Endothelial cell of umbilical vein (primary cell): ENCODE results near the gene TSPOAP1. TPM values are rescaled to one million over a fixed set of nuclear protein-coding genes. Genes with fewer than 3 reads are reported as not detected.

Experiments
- BruUV-seq: library from RNA; stranded (reverse); fragments of 400-500 nt; replicated peaks from 2 replicates; lab custom pipeline; 2021; lab: Mats Ljungman, UMichigan
- CTCF ChIA-PET: fragments of 300-600, 350-600 bp; sonication (Branson Sonifier 250); formaldehyde crosslinking; loops from one replicate; lab custom pipeline; 2021; ENCODE audit warnings: antibody characterized with exemption, inconsistent platforms; lab: Charles Lee
- POLR2A ChIA-PET: fragments of 300-600, 350-600 bp; sonication (Branson Sonifier 250); formaldehyde crosslinking; loops from one replicate; lab custom pipeline; 2021; ENCODE audit warnings: antibody characterized with exemption, inconsistent platforms; lab: Charles Lee
- DNase-seq: peaks from one replicate; pipeline ENCODE4 v3.0.0-alpha.2; 2011; ENCODE audit warnings: low read depth, low spot score
- FAIRE-seq: peaks from 2 replicates; lab custom pipeline; 2011; peaks lifted over from hg19 to GRCh38; lab: Jason Lieb, UNC
- H2AFZ ChIP-seq: 2 replicates; pipeline ENCODE4 v1.6.0; 2012; ENCODE audit warnings: low read depth, low read length, control low read depth, inconsistent platforms
- H3K27ac ChIP-seq: 2 replicates; pipeline ENCODE4 v1.5.1; 2011; ENCODE audit warnings: low read depth, mild to moderate bottlenecking, control low read depth, low read length, moderate library complexity; ENCODE audit not compliant: insufficient read depth
- H3K27me3 ChIP-seq, 2 experiments: 2 replicates each; pipeline versions ENCODE4 v1.6.0 to v1.6.1; 2011; ENCODE audit warnings: low read length in 2 of 2, mixed read lengths in 1 of 2; ENCODE audit not compliant: control insufficient read depth in 2 of 2, insufficient read depth in 2 of 2
- H3K36me3 ChIP-seq, 2 experiments: 2 replicates in 1 of 2; 3 replicates in 1 of 2; pipeline ENCODE4 v1.5.1; 2011; ENCODE audit warnings: low read length in 2 of 2, mild to moderate bottlenecking in 1 of 2, moderate library complexity in 1 of 2; ENCODE audit not compliant: control insufficient read depth in 2 of 2, insufficient read depth in 2 of 2; ENCODE audit errors: extremely low read depth in 1 of 2
- H3K4me1 ChIP-seq: 3 replicates; pipeline ENCODE4 v1.5.1; 2011; ENCODE audit warnings: mild to moderate bottlenecking, low read length; ENCODE audit not compliant: control insufficient read depth, insufficient read depth; ENCODE audit errors: extremely low read depth
- H3K4me2 ChIP-seq: 2 replicates; pipeline ENCODE4 v1.6.1; 2011; ENCODE audit warnings: low read length, control low read depth, mixed read lengths; ENCODE audit not compliant: insufficient read depth
- H3K4me3 ChIP-seq, 3 experiments: fragments of 200-600 bp in 1 of 3; sonication (generic), shearing (Covaris generic) in 1 of 3; replicated peaks in 1 of 3; 2 replicates each; pipeline ENCODE4 v1.5.1; 2011 to 2016; ENCODE audit warnings: control low read depth in 3 of 3, low read length in 3 of 3, mild to moderate bottlenecking in 2 of 3, inconsistent platforms in 1 of 3, low read depth in 1 of 3, moderate library complexity in 1 of 3; ENCODE audit not compliant: insufficient read depth in 1 of 3
- H3K79me2 ChIP-seq: 2 replicates; pipeline ENCODE4 v1.6.0; 2012; ENCODE audit warnings: low read length, inconsistent platforms; ENCODE audit not compliant: control insufficient read depth, insufficient read depth
- H3K9ac ChIP-seq: replicated peaks from 2 replicates; pipeline ENCODE3; 2011; ENCODE audit warnings: low read length, control low read depth; ENCODE audit not compliant: insufficient read depth; ENCODE audit errors: extremely low read depth
- H3K9me1 ChIP-seq: replicated peaks from 3 replicates; pipeline ENCODE4 v1.6.0; 2011; ENCODE audit warnings: mild to moderate bottlenecking, low read length; ENCODE audit not compliant: control insufficient read depth, insufficient read depth; ENCODE audit errors: extremely low read depth
- H3K9me3 ChIP-seq: replicated peaks from 2 replicates; pipeline ENCODE4 v1.5.1; 2012; ENCODE audit warnings: low read length, inconsistent platforms; ENCODE audit not compliant: control insufficient read depth, insufficient read depth
- H4K20me1 ChIP-seq: replicated peaks from 2 replicates; pipeline ENCODE3; 2011; ENCODE audit warnings: mild to moderate bottlenecking, low read length; ENCODE audit not compliant: control insufficient read depth, insufficient read depth; ENCODE audit errors: extremely low read depth
- CTCF ChIP-seq, 2 donors: IDR thresholded peaks; 1 replicate in 1 of 2; 2 replicates in 1 of 2; pipeline ENCODE4 v1.5.1; 2011; ENCODE audit warnings: low read length in 2 of 2, mild to moderate bottlenecking in 2 of 2, moderate library complexity in 2 of 2, control low read depth in 1 of 2, inconsistent platforms in 1 of 2, low read depth in 1 of 2; ENCODE audit not compliant: insufficient read depth in 1 of 2; ENCODE audit errors: extremely low read depth in 1 of 2
- EZH2 ChIP-seq: IDR thresholded peaks from 2 replicates; pipeline ENCODE4 v1.6.1; 2012; ENCODE audit warnings: borderline replicate concordance, low read depth, mild to moderate bottlenecking, moderate library complexity, low read length, inconsistent platforms; ENCODE audit not compliant: severe bottlenecking
- FOS ChIP-seq: IDR thresholded peaks from 2 replicates; pipeline ENCODE4 v1.6.1; 2011; ENCODE audit warnings: mild to moderate bottlenecking, low read length, moderate library complexity, borderline replicate concordance; ENCODE audit not compliant: insufficient read depth
- GATA2 ChIP-seq: IDR thresholded peaks from 2 replicates; pipeline ENCODE4 v1.7.0; 2011; ENCODE audit warnings: low read depth, mild to moderate bottlenecking, moderate library complexity, mixed read lengths, low read length; ENCODE audit not compliant: insufficient read length, insufficient read depth
- JUN ChIP-seq: IDR thresholded peaks from 2 replicates; pipeline ENCODE4 v1.6.1; 2011; ENCODE audit warnings: borderline replicate concordance, low read depth; ENCODE audit not compliant: insufficient read length, insufficient read depth
- MAX ChIP-seq: IDR thresholded peaks from 2 replicates; pipeline ENCODE4 v1.6.1; 2011; ENCODE audit not compliant: insufficient read depth, insufficient read length
- MYC ChIP-seq: IDR thresholded peaks from one replicate; pipeline ENCODE4 v1.6.1; 2011; ENCODE audit warnings: mild to moderate bottlenecking, low read depth, low read length
- POLR2A ChIP-seq: IDR thresholded peaks from 2 replicates; pipeline ENCODE4 v1.6.1; 2012; ENCODE audit warnings: low read depth, mild to moderate bottlenecking, control low read depth, low read length
- POLR2AphosphoS5 ChIP-seq: IDR thresholded peaks from 2 replicates; pipeline ENCODE4 v1.6.1; 2012; ENCODE audit warnings: low read depth, mild to moderate bottlenecking, control low read depth, low read length, moderate library complexity; ENCODE audit not compliant: insufficient read depth
- dilution Hi-C: fragments of 300-500 bp; cut with MboI; formaldehyde crosslinking; loops from one replicate; pipeline ENCODE4 v1.15.0; 2019; ENCODE audit warnings: low sequenced_read_pairs; ENCODE audit not compliant: extremely low pct_ligation_motif_present
- intact Hi-C: fragments of 100-400 bp; cut with micrococcal nuclease; formaldehyde crosslinking; loops from one replicate; pipeline ENCODE4 v1.10.0; 2022
- polyA plus RNA-seq, 4 experiments: library from polyadenylated mRNA; depleted of rRNA in 3 of 4; stranded (reverse) in 3 of 4; unstranded in 1 of 4; fragments of >200 nt; gene quantifications; 2 replicates each; pipeline versions ENCODE4 v1.2.1 to v1.2.3, GENCODE V29; 2011 to 2012; ENCODE audit warnings: missing spikeins in 1 of 4
- total RNA-seq: library from RNA; stranded (reverse); gene quantifications from 2 replicates; pipeline ENCODE4 v1.2.3, GENCODE V29; 2021

The TSPOAP1 gene
- total and polyA plus RNA-seq, 2 donors (not counting 3 experiments of a cell fraction or from before 2014, with no cell fraction given): not detected

- no peak for FAIRE-seq
These were observed 46.2 kb downstream of the TSPOAP1 start for GRCh38 chr17:58282442-58282841.

GRCh38 chr17:58281511-58282011 lies 47.0 kb downstream of the TSPOAP1 start:
- H4K20me1 ChIP-seq: no peaks in the 10 kb centered on the region
- H3K9me3 ChIP-seq: no peaks in the 10 kb centered on the region
- no peak for TF ChIP-seq JUN
- TF ChIP-seq POLR2AphosphoS5: no peak
- TF ChIP-seq MAX: no peak
- no peak for TF ChIP-seq EZH2
- TF ChIP-seq POLR2A: no peak
- no peak for TF ChIP-seq CTCF (IDR thresholded peaks at IDR 0.05; ENCODE audit: extremely low read depth in 1 of 2, insufficient read depth in 1 of 2, low read depth in 1 of 2, low read length in 2 of 2)
- TF ChIP-seq GATA2: no peak
- TF ChIP-seq FOS: no peak
- no peak for TF ChIP-seq MYC
- no peak overlapping the region for H2AFZ ChIP-seq
- BruUV-seq: no TSS peak
- no peaks in the 10 kb centered on the region for H3K79me2 ChIP-seq
- H3K4me3 ChIP-seq: no peak overlapping the region
- no peaks in the 10 kb centered on the region for H3K9me1 ChIP-seq
- H3K27ac ChIP-seq: no peak overlapping the region
- dilution Hi-C loops: no loop called here
- no peaks in the 10 kb centered on the region for H3K36me3 ChIP-seq
- ChIA-PET POLR2A (no interaction called here), CTCF (no interaction called here)
- intact Hi-C loops: no loop called here
- FAIRE-seq: no peak
- no peak overlapping the region for H3K4me2 ChIP-seq
- H3K27me3 ChIP-seq: peaks cover 2 to 10% of the 10 kb centered on the region in 2 experiments
- H3K4me1 ChIP-seq: no peaks in the 10 kb centered on the region
- DNase-seq: no peak
- H3K9ac ChIP-seq: no peak overlapping the region

More at GRCh38 chr17:58282442-58282841, 46.2 kb downstream of the TSPOAP1 start:
- Histone ChIP-seq H3K36me3 (no peaks in the 10 kb centered on the region), H3K4me1 (no peaks in the 10 kb centered on the region), H3K9me1 (no peaks in the 10 kb centered on the region), H2AFZ (no peak overlapping the region), H3K27ac (no peak overlapping the region), H3K9me3 (no peaks in the 10 kb centered on the region), H3K27me3 (peaks cover 2 to 10% of the 10 kb centered on the region in 2 experiments), H3K4me2 (no peak overlapping the region), H4K20me1 (no peaks in the 10 kb centered on the region), H3K79me2 (no peaks in the 10 kb centered on the region), H3K9ac (no peak overlapping the region), H3K4me3 (no peak overlapping the region)
- POLR2A ChIA-PET: no interaction called here
- CTCF ChIA-PET: no interaction called here
- intact Hi-C loops: no loop called here
- TF ChIP-seq GATA2: no peak
- dilution Hi-C loops: no loop called here
- BruUV-seq: no TSS peak
- DNase-seq: no peak
